Measurements from ENCODE around the gene LEUTX.

Gene LEUTX

DNA sequence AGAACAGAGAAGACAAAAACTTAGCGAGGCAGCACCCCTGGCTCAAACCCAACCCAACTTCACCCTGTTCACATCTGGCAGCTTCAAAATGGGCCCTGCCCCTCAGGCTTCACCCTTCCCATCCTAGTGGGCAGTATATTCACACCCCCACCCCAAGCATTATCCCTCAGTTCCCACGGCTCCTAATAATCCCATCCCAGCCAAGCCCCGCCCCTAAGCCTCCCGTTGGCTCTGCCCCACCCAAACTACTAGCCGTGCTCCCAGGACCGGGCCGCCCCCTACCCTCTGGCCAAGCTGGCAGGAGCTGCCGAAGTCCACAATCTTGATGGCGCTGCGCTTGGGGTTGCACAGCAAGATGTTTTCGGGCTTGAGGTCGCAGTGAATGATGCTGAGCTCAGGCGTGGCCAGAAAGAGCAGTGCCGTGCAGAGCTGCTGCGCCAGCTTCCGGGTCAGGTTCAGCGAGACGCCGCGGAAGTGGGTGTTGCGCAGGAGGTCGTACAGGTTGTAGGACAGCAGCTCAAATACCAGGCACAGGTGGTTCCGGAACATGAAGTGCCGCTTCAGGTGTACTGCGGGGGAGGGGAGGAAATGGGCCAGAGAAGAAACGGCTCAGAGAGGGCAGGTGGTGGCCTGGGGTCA, 49.5 kb downstream of the LEUTX start:
- TF ChIP-seq, protein P1, sequence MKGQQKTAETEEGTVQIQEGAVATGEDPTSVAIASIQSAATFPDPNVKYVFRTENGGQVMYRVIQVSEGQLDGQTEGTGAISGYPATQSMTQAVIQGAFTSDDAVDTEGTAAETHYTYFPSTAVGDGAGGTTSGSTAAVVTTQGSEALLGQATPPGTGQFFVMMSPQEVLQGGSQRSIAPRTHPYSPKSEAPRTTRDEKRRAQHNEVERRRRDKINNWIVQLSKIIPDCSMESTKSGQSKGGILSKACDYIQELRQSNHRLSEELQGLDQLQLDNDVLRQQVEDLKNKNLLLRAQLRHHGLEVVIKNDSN (IDR thresholded peaks at IDR 0.05), result no peak
- TF ChIP-seq YY1 (IDR thresholded peaks at IDR 0.05; ENCODE audit: low read depth) (no peak), CEBPB (IDR thresholded peaks at IDR 0.05) (no peak), TCF12 (IDR thresholded peaks at IDR 0.05; ENCODE audit: low read depth) (no peak), TAF1 (IDR thresholded peaks at IDR 0.05; ENCODE audit: low read depth) (no peak), EP300 (IDR thresholded peaks at IDR 0.05; ENCODE audit: borderline replicate concordance) (no peak), CREB1 (IDR thresholded peaks at IDR 0.05; ENCODE audit: low read depth) (no peak), ZBTB7A (IDR thresholded peaks at IDR 0.05; ENCODE audit: low read depth) (no peak), EGR1 (IDR thresholded peaks at IDR 0.05) (no peak), TEAD4 (IDR thresholded peaks at IDR 0.05) (no peak), FOXM1 (IDR thresholded peaks at IDR 0.05; ENCODE audit: borderline replicate concordance, low read depth) (no peak), RAD21 (IDR thresholded peaks at IDR 0.05; ENCODE audit: low read depth) (no peak), NFIC (IDR thresholded peaks at IDR 0.05) (no peak)
- TF ChIP-seq, protein P2, sequence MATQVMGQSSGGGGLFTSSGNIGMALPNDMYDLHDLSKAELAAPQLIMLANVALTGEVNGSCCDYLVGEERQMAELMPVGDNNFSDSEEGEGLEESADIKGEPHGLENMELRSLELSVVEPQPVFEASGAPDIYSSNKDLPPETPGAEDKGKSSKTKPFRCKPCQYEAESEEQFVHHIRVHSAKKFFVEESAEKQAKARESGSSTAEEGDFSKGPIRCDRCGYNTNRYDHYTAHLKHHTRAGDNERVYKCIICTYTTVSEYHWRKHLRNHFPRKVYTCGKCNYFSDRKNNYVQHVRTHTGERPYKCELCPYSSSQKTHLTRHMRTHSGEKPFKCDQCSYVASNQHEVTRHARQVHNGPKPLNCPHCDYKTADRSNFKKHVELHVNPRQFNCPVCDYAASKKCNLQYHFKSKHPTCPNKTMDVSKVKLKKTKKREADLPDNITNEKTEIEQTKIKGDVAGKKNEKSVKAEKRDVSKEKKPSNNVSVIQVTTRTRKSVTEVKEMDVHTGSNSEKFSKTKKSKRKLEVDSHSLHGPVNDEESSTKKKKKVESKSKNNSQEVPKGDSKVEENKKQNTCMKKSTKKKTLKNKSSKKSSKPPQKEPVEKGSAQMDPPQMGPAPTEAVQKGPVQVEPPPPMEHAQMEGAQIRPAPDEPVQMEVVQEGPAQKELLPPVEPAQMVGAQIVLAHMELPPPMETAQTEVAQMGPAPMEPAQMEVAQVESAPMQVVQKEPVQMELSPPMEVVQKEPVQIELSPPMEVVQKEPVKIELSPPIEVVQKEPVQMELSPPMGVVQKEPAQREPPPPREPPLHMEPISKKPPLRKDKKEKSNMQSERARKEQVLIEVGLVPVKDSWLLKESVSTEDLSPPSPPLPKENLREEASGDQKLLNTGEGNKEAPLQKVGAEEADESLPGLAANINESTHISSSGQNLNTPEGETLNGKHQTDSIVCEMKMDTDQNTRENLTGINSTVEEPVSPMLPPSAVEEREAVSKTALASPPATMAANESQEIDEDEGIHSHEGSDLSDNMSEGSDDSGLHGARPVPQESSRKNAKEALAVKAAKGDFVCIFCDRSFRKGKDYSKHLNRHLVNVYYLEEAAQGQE (IDR thresholded peaks at IDR 0.05; ENCODE audit: low read depth), result no peak
- TF ChIP-seq, protein P3, sequence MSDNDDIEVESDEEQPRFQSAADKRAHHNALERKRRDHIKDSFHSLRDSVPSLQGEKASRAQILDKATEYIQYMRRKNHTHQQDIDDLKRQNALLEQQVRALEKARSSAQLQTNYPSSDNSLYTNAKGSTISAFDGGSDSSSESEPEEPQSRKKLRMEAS (IDR thresholded peaks at IDR 0.05), result no peak

DNA sequence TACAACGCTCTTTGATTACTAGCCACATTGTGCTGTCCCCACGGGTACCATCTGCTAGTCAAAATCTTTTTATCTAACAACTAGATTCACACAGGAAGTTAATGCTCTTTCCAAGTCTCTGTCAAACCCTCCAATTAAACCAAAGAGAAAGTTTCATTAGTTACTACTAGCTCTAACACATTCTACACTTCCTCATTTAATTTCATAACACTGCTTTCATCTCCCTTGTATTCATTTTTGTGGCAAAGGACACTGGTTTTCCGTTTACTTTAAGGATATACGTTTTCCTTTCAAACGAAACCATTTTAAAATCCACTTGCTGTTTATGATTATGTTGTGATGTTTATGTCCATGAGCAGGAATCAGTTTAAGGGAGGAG, 50.0 kb downstream of the LEUTX start:
- TF ChIP-seq CEBPB (IDR thresholded peaks at IDR 0.05) (no peak), TCF12 (IDR thresholded peaks at IDR 0.05; ENCODE audit: low read depth) (no peak), FOXM1 (IDR thresholded peaks at IDR 0.05; ENCODE audit: borderline replicate concordance, low read depth) (no peak), CREB1 (IDR thresholded peaks at IDR 0.05; ENCODE audit: low read depth) (no peak), EGR1 (IDR thresholded peaks at IDR 0.05) (no peak), TEAD4 (IDR thresholded peaks at IDR 0.05) (no peak)
- TF ChIP-seq, protein P3 (IDR thresholded peaks at IDR 0.05), result no peak
- TF ChIP-seq, protein P1 (IDR thresholded peaks at IDR 0.05), result no peak

GRCh38 chr19:39829702-39830275, 51.1 kb downstream of the LEUTX start:
- TF ChIP-seq TEAD4 (IDR thresholded peaks at IDR 0.05), result no peak
- no peak for TF ChIP-seq RAD21 (IDR thresholded peaks at IDR 0.05; ENCODE audit: low read depth)
- no peak for TF ChIP-seq TCF12 (IDR thresholded peaks at IDR 0.05; ENCODE audit: low read depth)
- no peak for TF ChIP-seq CEBPB (IDR thresholded peaks at IDR 0.05)
- TF ChIP-seq TAF1 (IDR thresholded peaks at IDR 0.05; ENCODE audit: low read depth), result no peak
- no peak for TF ChIP-seq FOXM1 (IDR thresholded peaks at IDR 0.05; ENCODE audit: borderline replicate concordance, low read depth)
- TF ChIP-seq, protein P1 (IDR thresholded peaks at IDR 0.05), result no peak

- TF ChIP-seq, protein P1 (IDR thresholded peaks at IDR 0.05), result no peak
- TF ChIP-seq TCF12 (IDR thresholded peaks at IDR 0.05; ENCODE audit: low read depth) (no peak), TAF1 (IDR thresholded peaks at IDR 0.05; ENCODE audit: low read depth) (no peak), TEAD4 (IDR thresholded peaks at IDR 0.05) (no peak), NFIC (IDR thresholded peaks at IDR 0.05) (no peak), EGR1 (IDR thresholded peaks at IDR 0.05) (no peak), CREB1 (IDR thresholded peaks at IDR 0.05; ENCODE audit: low read depth) (no peak), RAD21 (IDR thresholded peaks at IDR 0.05; ENCODE audit: low read depth) (no peak), EP300 (IDR thresholded peaks at IDR 0.05; ENCODE audit: borderline replicate concordance) (no peak), YY1 (IDR thresholded peaks at IDR 0.05; ENCODE audit: low read depth) (no peak), CEBPB (IDR thresholded peaks at IDR 0.05) (no peak)
- TF ChIP-seq, protein P3 (IDR thresholded peaks at IDR 0.05), result no peak
- TF ChIP-seq, protein P2 (IDR thresholded peaks at IDR 0.05; ENCODE audit: low read depth), result no peak
Measured at GRCh38 chr19:39830406-39830805, 51.8 kb downstream of the LEUTX start.
